ENCODE data around the gene MAP7.

DNA sequence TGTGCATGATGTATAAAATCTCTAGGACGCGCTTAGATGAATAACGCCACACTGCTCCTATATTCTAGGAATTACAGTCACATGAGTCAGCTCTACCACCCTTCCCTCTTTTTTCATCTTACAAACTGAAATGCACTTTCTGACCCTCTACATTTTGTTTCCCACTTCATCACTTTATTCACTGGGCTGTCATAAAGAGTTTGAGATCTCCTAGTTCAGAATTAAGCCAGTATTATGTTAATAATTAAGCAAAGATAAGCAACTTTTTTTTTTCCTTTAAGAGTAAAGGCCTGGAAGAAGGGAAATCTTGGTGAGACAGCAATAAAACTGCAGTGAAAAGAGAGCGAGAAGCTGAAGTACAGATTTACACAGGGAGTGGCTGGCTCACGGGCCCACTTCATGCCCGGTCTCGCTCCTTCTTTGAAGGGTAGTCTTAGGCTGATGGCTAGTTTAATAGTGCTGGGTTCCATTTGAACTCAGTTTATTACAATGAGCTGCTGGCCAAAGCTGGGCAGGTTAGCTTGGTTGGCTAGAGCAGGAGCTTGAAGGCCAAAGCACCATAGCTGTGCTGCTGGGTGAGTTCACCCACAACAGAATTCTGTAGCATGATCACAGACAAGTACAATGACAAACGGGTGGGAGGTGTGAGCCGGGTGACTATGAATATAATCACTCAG, 110.6 kb downstream of the MAP7 start:
- TF ChIP-seq, protein P1, sequence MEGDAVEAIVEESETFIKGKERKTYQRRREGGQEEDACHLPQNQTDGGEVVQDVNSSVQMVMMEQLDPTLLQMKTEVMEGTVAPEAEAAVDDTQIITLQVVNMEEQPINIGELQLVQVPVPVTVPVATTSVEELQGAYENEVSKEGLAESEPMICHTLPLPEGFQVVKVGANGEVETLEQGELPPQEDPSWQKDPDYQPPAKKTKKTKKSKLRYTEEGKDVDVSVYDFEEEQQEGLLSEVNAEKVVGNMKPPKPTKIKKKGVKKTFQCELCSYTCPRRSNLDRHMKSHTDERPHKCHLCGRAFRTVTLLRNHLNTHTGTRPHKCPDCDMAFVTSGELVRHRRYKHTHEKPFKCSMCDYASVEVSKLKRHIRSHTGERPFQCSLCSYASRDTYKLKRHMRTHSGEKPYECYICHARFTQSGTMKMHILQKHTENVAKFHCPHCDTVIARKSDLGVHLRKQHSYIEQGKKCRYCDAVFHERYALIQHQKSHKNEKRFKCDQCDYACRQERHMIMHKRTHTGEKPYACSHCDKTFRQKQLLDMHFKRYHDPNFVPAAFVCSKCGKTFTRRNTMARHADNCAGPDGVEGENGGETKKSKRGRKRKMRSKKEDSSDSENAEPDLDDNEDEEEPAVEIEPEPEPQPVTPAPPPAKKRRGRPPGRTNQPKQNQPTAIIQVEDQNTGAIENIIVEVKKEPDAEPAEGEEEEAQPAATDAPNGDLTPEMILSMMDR (IDR thresholded peaks at IDR 0.05), result no peak
- no peak for TF ChIP-seq POLR2A (IDR thresholded peaks at IDR 0.05)

Measured in Peyer's patch (tissue), 4 donors.